ENCODE results near the gene COG1. TPM values are rescaled to one million over a fixed set of nuclear protein-coding genes. Genes with fewer than 3 reads are reported as not detected.

The COG1 gene
- total and polyA plus RNA-seq, 2 donors (not counting 3 experiments of a cell fraction or from before 2014, with no cell fraction given) = 26.2 to 39.0 TPM

- DNase-seq (ENCODE audit: low read depth, low spot score) (no peak), FAIRE-seq (peak; percentile 61)
Observed at GRCh38 chr17:73210002-73210678, 17.3 kb downstream of the COG1 start.

More at GRCh38 chr17:73210002-73210678, 17.3 kb downstream of the COG1 start:
- peaks cover 10 to 28% of the 10 kb centered on the region in 2 experiments for H3K36me3 ChIP-seq (ENCODE audit: control insufficient read depth in 2 of 2, extremely low read depth in 1 of 2, insufficient read depth in 2 of 2, low read length in 2 of 2)
- dilution Hi-C loops (cut with MboI; ENCODE audit: extremely low pct_ligation_motif_present, low sequenced_read_pairs) = no loop called here
- no peak overlapping the region for H2AFZ ChIP-seq (ENCODE audit: low read depth, low read length)
- no peak overlapping the region for H3K4me2 ChIP-seq (ENCODE audit: insufficient read depth, low read length)
- no peak overlapping the region for H3K27ac ChIP-seq (ENCODE audit: insufficient read depth, low read depth, low read length)
- H4K20me1 ChIP-seq (replicated peaks; ENCODE audit: control insufficient read depth, extremely low read depth, insufficient read depth, low read length) = no peaks in the 10 kb centered on the region
- H3K9ac ChIP-seq (replicated peaks; ENCODE audit: extremely low read depth, insufficient read depth, low read length) = no peak overlapping the region
- H3K27me3 ChIP-seq (ENCODE audit: control insufficient read depth in 2 of 2, insufficient read depth in 2 of 2, low read length in 2 of 2) = no peaks in the 10 kb centered on the region
- peaks cover 1% of the 10 kb centered on the region for H3K79me2 ChIP-seq (ENCODE audit: control insufficient read depth, insufficient read depth, low read length)
- POLR2A ChIA-PET = no interaction called here
- H3K4me3 ChIP-seq (replicated peaks in 1 of 3; ENCODE audit: insufficient read depth in 1 of 3, low read depth in 1 of 3, low read length in 3 of 3) = no peak overlapping the region
- H3K9me1 ChIP-seq (replicated peaks; ENCODE audit: control insufficient read depth, extremely low read depth, insufficient read depth, low read length) = no peaks in the 10 kb centered on the region
- intact Hi-C loops (cut with micrococcal nuclease) = no loop called here
- no TSS peak for BruUV-seq (replicated peaks)
- H3K9me3 ChIP-seq (replicated peaks; ENCODE audit: control insufficient read depth, insufficient read depth, low read length) = no peaks in the 10 kb centered on the region
- TF ChIP-seq MAX (IDR thresholded peaks at IDR 0.05; ENCODE audit: insufficient read depth, insufficient read length) (no peak), CTCF (IDR thresholded peaks at IDR 0.05; ENCODE audit: extremely low read depth in 1 of 2, insufficient read depth in 1 of 2, low read depth in 1 of 2, low read length in 2 of 2) (peak; percentile 13 to 21), GATA2 (IDR thresholded peaks at IDR 0.05; ENCODE audit: insufficient read depth, insufficient read length, low read depth, low read length) (no peak), MYC (IDR thresholded peaks at IDR 0.05; ENCODE audit: low read depth, low read length) (no peak), EZH2 (IDR thresholded peaks at IDR 0.05; ENCODE audit: borderline replicate concordance, low read depth, low read length, severe bottlenecking) (no peak)
- no peaks in the 10 kb centered on the region for H3K4me1 ChIP-seq (ENCODE audit: control insufficient read depth, extremely low read depth, insufficient read depth, low read length)
- CTCF ChIA-PET = interaction anchor here (0.9 kb wide), 2 partner anchors 22 to 484 kb away, joined by 3 to 5 read pairs; a partner anchor contains a TSS

All from endothelial cell of umbilical vein (primary cell).